Measurements from ENCODE around the gene DGCR2.

DNA sequence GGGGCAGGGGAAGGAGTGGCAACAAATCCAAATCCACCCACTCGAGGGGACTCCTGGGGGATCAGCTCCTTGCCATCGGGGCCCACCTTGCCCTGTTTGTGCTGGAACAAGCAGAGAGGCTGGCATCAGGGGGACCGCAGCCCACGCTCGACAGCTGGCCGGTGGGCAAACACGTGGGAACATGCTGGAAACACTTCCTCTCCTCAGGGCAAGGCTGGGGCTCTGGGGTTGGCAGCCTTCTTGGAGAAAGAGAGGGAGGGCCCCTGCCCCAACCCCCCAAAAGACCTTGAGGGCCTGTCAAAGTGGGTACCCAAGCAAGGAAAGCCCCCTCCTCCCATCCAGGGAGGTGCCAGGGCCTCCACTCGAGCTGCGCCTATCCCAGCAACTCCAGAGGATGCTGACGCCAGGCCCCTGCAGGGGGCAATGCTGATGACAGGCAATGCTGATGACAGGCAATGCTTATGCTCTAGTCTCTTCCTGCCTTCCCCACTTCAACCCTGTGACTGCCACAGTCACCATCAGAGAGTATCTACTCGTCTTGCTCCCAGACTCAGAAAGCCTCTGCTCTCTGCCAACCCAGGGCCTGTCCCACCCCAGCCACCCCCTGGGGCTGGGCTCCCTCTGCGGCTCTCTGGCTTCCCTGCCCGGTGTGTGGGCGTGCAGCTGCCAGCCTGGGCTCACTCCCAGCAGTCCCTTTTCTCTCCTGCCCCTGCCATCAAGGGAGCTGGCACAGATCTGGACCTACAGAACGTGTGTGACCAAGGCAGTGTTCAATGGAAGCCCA, 16.2 kb upstream of the DGCR2 start:
- TF ChIP-seq, protein P1, sequence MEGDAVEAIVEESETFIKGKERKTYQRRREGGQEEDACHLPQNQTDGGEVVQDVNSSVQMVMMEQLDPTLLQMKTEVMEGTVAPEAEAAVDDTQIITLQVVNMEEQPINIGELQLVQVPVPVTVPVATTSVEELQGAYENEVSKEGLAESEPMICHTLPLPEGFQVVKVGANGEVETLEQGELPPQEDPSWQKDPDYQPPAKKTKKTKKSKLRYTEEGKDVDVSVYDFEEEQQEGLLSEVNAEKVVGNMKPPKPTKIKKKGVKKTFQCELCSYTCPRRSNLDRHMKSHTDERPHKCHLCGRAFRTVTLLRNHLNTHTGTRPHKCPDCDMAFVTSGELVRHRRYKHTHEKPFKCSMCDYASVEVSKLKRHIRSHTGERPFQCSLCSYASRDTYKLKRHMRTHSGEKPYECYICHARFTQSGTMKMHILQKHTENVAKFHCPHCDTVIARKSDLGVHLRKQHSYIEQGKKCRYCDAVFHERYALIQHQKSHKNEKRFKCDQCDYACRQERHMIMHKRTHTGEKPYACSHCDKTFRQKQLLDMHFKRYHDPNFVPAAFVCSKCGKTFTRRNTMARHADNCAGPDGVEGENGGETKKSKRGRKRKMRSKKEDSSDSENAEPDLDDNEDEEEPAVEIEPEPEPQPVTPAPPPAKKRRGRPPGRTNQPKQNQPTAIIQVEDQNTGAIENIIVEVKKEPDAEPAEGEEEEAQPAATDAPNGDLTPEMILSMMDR (conservative IDR thresholded peaks at IDR 0.05; ENCODE audit: low read depth, low read length), result no peak
- no peak for TF ChIP-seq EZH2 (IDR thresholded peaks at IDR 0.05; ENCODE audit: borderline replicate concordance, low read depth, low read length, poor library complexity, severe bottlenecking)
